ENCODE data around the gene ARID4A. TPM values are rescaled to one million over a fixed set of nuclear protein-coding genes. Genes with fewer than 3 reads are reported as not detected.
"Not testable (repeated sequence)": the region's sequence is repeated elsewhere in the genome, so short reads cannot be mapped to it uniquely, and the experiment has no call there.

ARID4A gene
- total RNA-seq, 1 donor: 14.5 TPM

DNA sequence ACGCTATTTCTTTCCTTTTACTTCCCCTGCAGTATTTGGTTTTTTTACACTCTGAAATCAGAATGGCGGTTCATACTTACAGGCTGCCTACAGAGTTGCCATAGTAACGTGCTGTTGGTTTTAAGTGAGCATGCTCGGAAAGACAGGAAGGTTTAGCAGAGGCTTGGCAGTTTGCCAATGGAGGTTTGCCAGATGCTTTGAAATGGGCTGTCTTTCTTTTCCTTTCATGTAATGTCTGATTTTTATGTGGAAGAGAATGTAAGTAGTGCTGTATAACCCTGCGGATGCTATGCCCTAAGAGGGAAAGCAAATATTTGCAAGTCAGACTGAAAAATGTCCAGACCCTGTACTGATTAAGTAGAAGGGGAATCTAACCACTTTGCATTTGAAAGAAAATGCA lies 32.8 kb downstream of the ARID4A start:
- Histone ChIP-seq H3K27ac (ENCODE audit: low read depth, low read length) (peak overlapping the region; percentile 80), H3K9me3 (ENCODE audit: low read depth, low read length) (no peaks in the 10 kb centered on the region), H3K4me3 (ENCODE audit: insufficient read depth, low read length) (peak overlapping the region; percentile 52), H3K36me3 (ENCODE audit: insufficient read depth, low read length) (peaks cover 37% of the 10 kb centered on the region), H3K27me3 (ENCODE audit: insufficient read depth, low read length) (no peaks in the 10 kb centered on the region), H3K4me1 (ENCODE audit: insufficient read depth, low read length) (peaks cover 14% of the 10 kb centered on the region), H2AFZ (ENCODE audit: low read length) (peak overlapping the region; percentile 46), H3K4me2 (ENCODE audit: insufficient read depth, low read length) (peak overlapping the region; percentile 79), H4K20me1 (ENCODE audit: insufficient read depth, low read length) (no peaks in the 10 kb centered on the region), H3K79me2 (ENCODE audit: insufficient read depth, low read length) (peaks cover 3% of the 10 kb centered on the region)
- DNase-seq (ENCODE audit: insufficient read length, low spot score, missing footprints): peak; percentile 35
- TF ChIP-seq, protein P1, sequence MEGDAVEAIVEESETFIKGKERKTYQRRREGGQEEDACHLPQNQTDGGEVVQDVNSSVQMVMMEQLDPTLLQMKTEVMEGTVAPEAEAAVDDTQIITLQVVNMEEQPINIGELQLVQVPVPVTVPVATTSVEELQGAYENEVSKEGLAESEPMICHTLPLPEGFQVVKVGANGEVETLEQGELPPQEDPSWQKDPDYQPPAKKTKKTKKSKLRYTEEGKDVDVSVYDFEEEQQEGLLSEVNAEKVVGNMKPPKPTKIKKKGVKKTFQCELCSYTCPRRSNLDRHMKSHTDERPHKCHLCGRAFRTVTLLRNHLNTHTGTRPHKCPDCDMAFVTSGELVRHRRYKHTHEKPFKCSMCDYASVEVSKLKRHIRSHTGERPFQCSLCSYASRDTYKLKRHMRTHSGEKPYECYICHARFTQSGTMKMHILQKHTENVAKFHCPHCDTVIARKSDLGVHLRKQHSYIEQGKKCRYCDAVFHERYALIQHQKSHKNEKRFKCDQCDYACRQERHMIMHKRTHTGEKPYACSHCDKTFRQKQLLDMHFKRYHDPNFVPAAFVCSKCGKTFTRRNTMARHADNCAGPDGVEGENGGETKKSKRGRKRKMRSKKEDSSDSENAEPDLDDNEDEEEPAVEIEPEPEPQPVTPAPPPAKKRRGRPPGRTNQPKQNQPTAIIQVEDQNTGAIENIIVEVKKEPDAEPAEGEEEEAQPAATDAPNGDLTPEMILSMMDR (IDR thresholded peaks at IDR 0.05; ENCODE audit: extremely low read depth, low read depth, low read length): no peak

DNA sequence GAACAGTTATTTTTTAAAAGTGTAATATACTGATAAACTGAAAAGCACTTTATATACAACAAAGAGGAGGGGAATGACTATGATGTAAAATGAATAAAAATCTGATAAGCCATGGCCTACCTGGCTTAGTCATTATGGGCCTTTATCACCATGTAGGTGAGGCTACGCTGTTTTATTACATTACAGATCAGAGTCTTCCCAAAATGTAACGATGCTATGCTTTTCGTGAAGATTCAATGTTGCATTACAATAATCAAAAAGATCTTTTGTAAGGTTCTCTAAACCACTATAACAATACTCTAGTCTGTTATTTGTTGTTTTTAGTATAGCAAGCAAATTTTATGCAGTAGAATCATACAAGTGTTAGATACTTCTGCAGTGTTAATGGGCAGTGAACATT lies 34.2 kb downstream of the ARID4A start:
- Histone ChIP-seq H3K9me3 (ENCODE audit: low read depth, low read length) (no peaks in the 10 kb centered on the region), H3K4me2 (ENCODE audit: insufficient read depth, low read length) (no peak overlapping the region)

DNA sequence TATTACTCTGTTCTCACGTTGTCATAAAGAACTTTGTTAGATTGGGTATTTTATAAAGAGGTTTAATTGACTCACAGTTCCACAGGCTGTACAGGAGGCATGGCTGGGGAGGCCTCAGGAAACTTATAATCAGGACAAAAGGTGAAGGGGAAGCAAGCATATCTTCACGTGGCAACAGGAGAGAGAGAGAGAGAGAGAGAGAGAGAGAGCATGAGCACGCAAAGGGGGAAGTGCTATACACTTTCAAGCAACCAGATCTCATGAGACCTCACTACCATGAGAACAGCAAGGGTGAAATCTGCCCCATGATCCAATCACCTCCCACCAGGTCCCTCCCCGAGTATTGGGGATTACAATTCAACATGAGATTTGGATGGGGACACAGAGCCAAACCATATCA lies 41.3 kb downstream of the ARID4A start:
- not testable (repeated sequence) for H3K4me2 ChIP-seq (ENCODE audit: insufficient read depth, low read length); DNase-seq (ENCODE audit: insufficient read length, low spot score, missing footprints); H3K79me2 ChIP-seq (ENCODE audit: insufficient read depth, low read length); H3K4me1 ChIP-seq (ENCODE audit: insufficient read depth, low read length); H2AFZ ChIP-seq (ENCODE audit: low read length); H4K20me1 ChIP-seq (ENCODE audit: insufficient read depth, low read length); H3K27me3 ChIP-seq (ENCODE audit: insufficient read depth, low read length); H3K27ac ChIP-seq (ENCODE audit: low read depth, low read length); H3K9me3 ChIP-seq (ENCODE audit: low read depth, low read length); H3K4me3 ChIP-seq (ENCODE audit: insufficient read depth, low read length)
- peaks cover 11% of the 10 kb centered on the region for H3K36me3 ChIP-seq (ENCODE audit: insufficient read depth, low read length)

More for the DNA sequence above, 34.2 kb downstream of the ARID4A start:
- DNase-seq (ENCODE audit: insufficient read length, low spot score, missing footprints): no peak
- Histone ChIP-seq H3K36me3 (ENCODE audit: insufficient read depth, low read length) (peaks cover 28% of the 10 kb centered on the region), H2AFZ (ENCODE audit: low read length) (no peak overlapping the region), H3K27ac (ENCODE audit: low read depth, low read length) (no peak overlapping the region), H3K27me3 (ENCODE audit: insufficient read depth, low read length) (no peaks in the 10 kb centered on the region), H4K20me1 (ENCODE audit: insufficient read depth, low read length) (no peaks in the 10 kb centered on the region), H3K4me3 (ENCODE audit: insufficient read depth, low read length) (no peak overlapping the region), H3K4me1 (ENCODE audit: insufficient read depth, low read length) (peaks cover 14% of the 10 kb centered on the region), H3K79me2 (ENCODE audit: insufficient read depth, low read length) (peaks cover 3% of the 10 kb centered on the region)
- TF ChIP-seq, protein P1 (IDR thresholded peaks at IDR 0.05; ENCODE audit: extremely low read depth, low read depth, low read length): no peak

DNA sequence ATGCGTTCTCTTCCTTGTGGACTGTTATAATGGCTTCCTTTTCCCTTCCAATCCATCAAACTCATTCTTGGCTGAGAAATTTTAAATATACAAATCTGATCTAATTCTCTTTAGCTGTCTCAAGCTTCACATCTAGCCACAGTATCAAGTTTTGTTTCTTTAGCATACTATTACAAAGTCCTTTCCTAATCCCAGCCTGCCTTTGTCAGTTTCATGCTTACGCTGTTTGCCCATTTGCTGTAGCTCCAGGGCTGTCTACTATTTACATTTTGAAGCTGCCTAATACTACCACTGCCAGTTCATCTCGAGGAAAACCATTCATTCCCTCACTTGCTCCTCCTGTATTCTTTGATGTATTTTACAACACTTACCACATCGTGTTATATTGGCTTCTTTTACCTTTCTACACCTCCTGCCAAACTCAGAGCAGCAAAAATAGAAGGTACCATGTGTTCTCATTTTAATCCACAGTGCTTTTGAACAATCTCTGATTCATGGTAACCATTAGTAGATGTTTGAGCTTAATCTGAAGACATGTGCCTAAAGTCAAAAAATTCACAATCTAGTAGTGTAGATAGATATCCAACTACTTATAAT lies 42.9 kb downstream of the ARID4A start:
- Histone ChIP-seq H3K4me3 (ENCODE audit: insufficient read depth, low read length) (no peak overlapping the region), H3K36me3 (ENCODE audit: insufficient read depth, low read length) (peaks cover 5% of the 10 kb centered on the region), H3K9me3 (ENCODE audit: low read depth, low read length) (no peaks in the 10 kb centered on the region), H3K79me2 (ENCODE audit: insufficient read depth, low read length) (no peaks in the 10 kb centered on the region), H4K20me1 (ENCODE audit: insufficient read depth, low read length) (no peaks in the 10 kb centered on the region), H3K27me3 (ENCODE audit: insufficient read depth, low read length) (no peaks in the 10 kb centered on the region), H3K4me2 (ENCODE audit: insufficient read depth, low read length) (no peak overlapping the region), H3K4me1 (ENCODE audit: insufficient read depth, low read length) (no peaks in the 10 kb centered on the region), H3K27ac (ENCODE audit: low read depth, low read length) (no peak overlapping the region), H2AFZ (ENCODE audit: low read length) (no peak overlapping the region)
- TF ChIP-seq, protein P1 (IDR thresholded peaks at IDR 0.05; ENCODE audit: extremely low read depth, low read depth, low read length): no peak
- DNase-seq (ENCODE audit: insufficient read length, low spot score, missing footprints): no peak

DNA sequence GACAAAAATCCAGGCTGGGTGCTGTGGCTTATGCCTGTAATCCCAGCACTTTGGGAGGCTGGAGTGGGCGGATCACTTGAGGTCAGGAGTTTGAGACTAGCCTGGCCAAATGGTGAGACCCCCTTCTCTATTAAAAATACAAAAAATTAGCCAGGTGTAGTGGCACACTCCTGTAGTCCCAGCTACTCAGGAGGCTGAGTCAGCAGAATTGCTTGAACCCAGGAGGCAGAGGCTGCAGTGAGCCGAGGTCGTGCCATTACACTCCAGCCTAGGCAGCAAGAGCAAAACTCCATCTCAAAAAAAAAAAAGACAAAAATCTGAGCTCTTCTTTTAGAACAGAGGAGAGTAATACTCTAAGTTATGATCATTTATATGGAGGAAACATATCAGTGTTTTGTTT lies 45.2 kb downstream of the ARID4A start:
- H3K4me3 ChIP-seq (ENCODE audit: insufficient read depth, low read length); H3K79me2 ChIP-seq (ENCODE audit: insufficient read depth, low read length); H3K27ac ChIP-seq (ENCODE audit: low read depth, low read length): not testable (repeated sequence)

More for the DNA sequence above, 45.2 kb downstream of the ARID4A start:
- not testable (repeated sequence) for H3K4me1 ChIP-seq (ENCODE audit: insufficient read depth, low read length); H2AFZ ChIP-seq (ENCODE audit: low read length); H3K4me2 ChIP-seq (ENCODE audit: insufficient read depth, low read length); H3K27me3 ChIP-seq (ENCODE audit: insufficient read depth, low read length); H4K20me1 ChIP-seq (ENCODE audit: insufficient read depth, low read length); DNase-seq (ENCODE audit: insufficient read length, low spot score, missing footprints); H3K9me3 ChIP-seq (ENCODE audit: low read depth, low read length)
- H3K36me3 ChIP-seq (ENCODE audit: insufficient read depth, low read length): peaks cover 21% of the 10 kb centered on the region

All from osteoblast (primary cell).